GM12878 (cell line): ENCODE data around the gene FAM237B. TPM values are rescaled to one million over a fixed set of nuclear protein-coding genes. Genes with fewer than 3 reads are reported as not detected.
A peak's percentile ranks its signal among the peaks of the same experiment; 100 is the strongest.

Experiments
- ATAC-seq: fragments of 200-7000 bp; cut with Tn5 transposase; 3 replicates; pipeline ENCODE4 v1.9.1; 2020; ENCODE audit warnings: mild to moderate bottlenecking, moderate library complexity
- BruUV-seq: library from RNA; stranded (reverse); fragments of 400-500 nt; replicated peaks from 2 replicates; lab custom pipeline; 2021; lab: Mats Ljungman, UMichigan
- CTCF ChIA-PET: fragments of 300-600 bp; sonication (Branson Sonifier 250); formaldehyde crosslinking; extraction: SDS; loops from one replicate; lab custom pipeline; 2021; ENCODE audit warnings: inconsistent platforms; lab: Yijun Ruan, JAX
- POLR2A ChIA-PET: fragments of 350-600 bp; formaldehyde crosslinking; extraction: SDS; loops from one replicate; lab custom pipeline; 2021; ENCODE audit warnings: inconsistent platforms; lab: Charles Lee
- RAD21 ChIA-PET: fragments of 300-600 bp; sonication (Branson Sonifier 250); formaldehyde crosslinking; loops from one replicate; lab custom pipeline; 2023; ENCODE audit warnings: antibody characterized with exemption; ENCODE audit not compliant: unreplicated experiment; lab: Charles Lee
- SMC1A ChIA-PET: fragments of 300-600 bp; sonication (Branson Sonifier 250); formaldehyde crosslinking; loops from one replicate; lab custom pipeline; 2023; ENCODE audit not compliant: unreplicated experiment, uncharacterized antibody; lab: Charles Lee
- DNase-seq: peaks from one replicate; pipeline ENCODE4 v3.0.0-alpha.2; 2011; ENCODE audit warnings: low read depth, low spot score
- FAIRE-seq: peaks from 3 replicates; lab custom pipeline; 2011; peaks lifted over from hg19 to GRCh38; lab: Jason Lieb, UNC
- H2AFZ ChIP-seq: 2 replicates; pipeline ENCODE4 v1.6.0; 2011; ENCODE audit warnings: low read depth, low read length, control low read depth; ENCODE audit not compliant: control insufficient read depth
- H3K27ac ChIP-seq: 2 replicates; pipeline ENCODE4 v1.5.1; 2011; ENCODE audit warnings: control low read depth; ENCODE audit not compliant: control insufficient read depth, insufficient read depth
- H3K27me3 ChIP-seq, 2 experiments: replicated peaks in 1 of 2; 2 replicates each; pipeline versions ENCODE4 v1.6.0 to v1.6.1; 2011; ENCODE audit warnings: low read length in 1 of 2; ENCODE audit not compliant: control insufficient read depth in 2 of 2, insufficient read depth in 2 of 2
- H3K36me3 ChIP-seq, 2 experiments: 2 replicates each; pipeline ENCODE4 v1.5.1; 2011; ENCODE audit warnings: low read length in 1 of 2; ENCODE audit not compliant: control insufficient read depth in 2 of 2, insufficient read depth in 2 of 2
- H3K4me1 ChIP-seq: 2 replicates; pipeline ENCODE4 v1.6.1; 2011; ENCODE audit warnings: mild to moderate bottlenecking, low read length, moderate library complexity, mixed read lengths; ENCODE audit not compliant: control insufficient read depth, insufficient read depth
- H3K4me2 ChIP-seq: 2 replicates; pipeline ENCODE4 v1.6.0; 2011; ENCODE audit warnings: control low read depth; ENCODE audit not compliant: control insufficient read depth, insufficient read depth
- H3K4me3 ChIP-seq: fragments of 200-600 bp; sonication (generic); 2 replicates; pipeline ENCODE4 v1.5.1; 2016
- H3K79me2 ChIP-seq: 2 replicates; pipeline ENCODE4 v1.6.0; 2011; ENCODE audit warnings: low read length; ENCODE audit not compliant: control insufficient read depth, insufficient read depth
- H3K9ac ChIP-seq: 2 replicates; pipeline ENCODE4 v1.8.0; 2011; ENCODE audit warnings: low read length, control low read depth, mixed read lengths; ENCODE audit not compliant: control insufficient read depth, insufficient read depth
- H3K9me3 ChIP-seq: replicated peaks from 3 replicates; pipeline ENCODE4 v1.5.1; 2011; ENCODE audit warnings: mild to moderate bottlenecking, low read length; ENCODE audit not compliant: control insufficient read depth, insufficient read depth
- H4K20me1 ChIP-seq: 2 replicates; pipeline ENCODE4 v1.6.0; 2011; ENCODE audit not compliant: control insufficient read depth, insufficient read depth
- CTCF ChIP-seq, 3 experiments: IDR thresholded peaks in 2 of 3; conservative IDR thresholded peaks in 1 of 3; 2 replicates each; pipeline ENCODE4 v1.5.1; 2011; ENCODE audit warnings: low read depth in 3 of 3, low read length in 3 of 3, mild to moderate bottlenecking in 3 of 3, control low read depth in 2 of 3, moderate library complexity in 2 of 3, inconsistent platforms in 1 of 3, mixed read lengths in 1 of 3; ENCODE audit not compliant: control insufficient read depth in 2 of 3, insufficient read depth in 1 of 3; ENCODE audit errors: extremely low read depth in 1 of 3
- MEF2B ChIP-seq: fragments of 450-650 bp; IDR thresholded peaks from 2 replicates; pipeline ENCODE4 v1.6.1; 2018; ENCODE audit warnings: mild to moderate bottlenecking, moderate library complexity; ENCODE audit not compliant: partially characterized antibody, poor library complexity, severe bottlenecking
- RAD21 ChIP-seq: IDR thresholded peaks from 2 replicates; pipeline ENCODE4 v1.6.1; 2011; ENCODE audit warnings: mild to moderate bottlenecking, low read depth, low read length, moderate library complexity; ENCODE audit not compliant: insufficient read depth
- RFX5 ChIP-seq: IDR thresholded peaks from 2 replicates; pipeline ENCODE4 v1.6.1; 2011; ENCODE audit warnings: low read depth, low read length, improper control_type of control experiment
- RUNX3 ChIP-seq: IDR thresholded peaks from 2 replicates; pipeline ENCODE4 v1.6.1; 2012; ENCODE audit warnings: low read length, inconsistent platforms
- SMC3 ChIP-seq: IDR thresholded peaks from 2 replicates; pipeline ENCODE4 v1.6.1; 2011; ENCODE audit warnings: low read length, improper control_type of control experiment, borderline replicate concordance
- TCF3 ChIP-seq: IDR thresholded peaks from 2 replicates; pipeline ENCODE4 v1.6.1; 2012; ENCODE audit warnings: low read depth, mild to moderate bottlenecking, low read length, borderline replicate concordance; ENCODE audit not compliant: insufficient read depth
- ZBTB33 ChIP-seq: fragments of 450-650 bp; IDR thresholded peaks from 2 replicates; pipeline ENCODE4 v1.6.1; 2017; ENCODE audit warnings: mild to moderate bottlenecking
- WGBS: methylation state at CpG from one replicate; pipeline ENCODE4 v1.1.6; 2016; ENCODE audit warnings: low lambda C conversion rate; ENCODE audit not compliant: insufficient replicate concordance, insufficient coverage; ENCODE audit errors: missing lambda C conversion rate; 5-methylcytosine and 5-hydroxymethylcytosine counted together
- in situ Hi-C: fragments of 300-500 bp; cut with MboI; formaldehyde crosslinking; loops from 9 replicates; pipeline ENCODE4 v1.14.3; 2018; ENCODE audit warnings: mixed read lengths
- intact Hi-C: fragments of 100-400 bp; cut with micrococcal nuclease; formaldehyde crosslinking; loops from one replicate; pipeline ENCODE4 v1.14.2; 2022; ENCODE audit not compliant: unreplicated experiment
- polyA plus RNA-seq, 11 experiments: library from polyadenylated mRNA; depleted of rRNA in 4 of 11; unstranded in 6 of 11; stranded (reverse) in 5 of 11; fragments of >200 nt; fragmentation: Nextera tagmentation in 4 of 11; fragmentation: Illumina TruSeq in 1 of 11; extraction: Ambion mirVana in 4 of 11; extraction: Trizol in 1 of 11; gene quantifications; 1 replicate in 1 of 11; 2 replicates in 10 of 11; pipeline versions ENCODE4 v1.2.1 to v1.2.3, GENCODE V29; 2011 to 2016; ENCODE audit warnings: inconsistent platforms in 2 of 11, missing spikeins in 2 of 11, low read depth in 1 of 11
- total RNA-seq, 4 experiments: library from RNA; depleted of rRNA in 3 of 4; stranded (reverse); fragments of >200 nt in 3 of 4; fragmentation: Illumina TruSeq in 1 of 4; extraction: Trizol in 1 of 4; gene quantifications; 2 replicates each; pipeline versions ENCODE4 v1.2.1 to v1.2.3, GENCODE V29; 2013 to 2021

FAM237B gene
- total and polyA plus RNA-seq, 10 of the 15 experiments (the other 5 are each of a cell fraction or from before 2014, with no cell fraction given), result not detected

- ATAC-seq (peak; percentile 73), FAIRE-seq (peak; percentile 44)
- WGBS, result 97% methylated on average over 2 of the region's 2 CpGs
Measured at GRCh38 chr7:90312745-90313144, 8.4 kb downstream of the FAM237B start.

More at GRCh38 chr7:90312745-90313144, 8.4 kb downstream of the FAM237B start:
- in situ Hi-C loops (no loop called here), intact Hi-C loops (loop anchor here (1.0 kb wide), 2 partner anchors 101 to 115 kb away; no protein-coding TSS in a partner anchor)
- no peaks in the 10 kb centered on the region for H3K36me3 ChIP-seq
- H3K4me3 ChIP-seq, result no peak overlapping the region
- no TSS peak for BruUV-seq
- H3K27ac ChIP-seq, result no peak overlapping the region
- RAD21 ChIA-PET, result interaction anchor here (0.7 to 2.7 kb wide), 8 partner anchors 25 to 159 kb away, joined by 3 to 37 read pairs (median 4); partner anchors contain the start of gene STEAP1
- no peaks in the 10 kb centered on the region for H4K20me1 ChIP-seq
- POLR2A ChIA-PET, result interaction anchor here (0.5 kb wide), 1 partner anchor 179 kb away, joined by 3 read pairs; no protein-coding TSS in a partner anchor
- no peaks in the 10 kb centered on the region for H3K4me1 ChIP-seq
- SMC1A ChIA-PET, result interaction anchor here (0.7 to 4.0 kb wide), 13 partner anchors 10 to 121 kb away, joined by 3 to 35 read pairs (median 5); partner anchors contain the start of gene FAM237B
- DNase-seq, result no peak
- no peak overlapping the region for H3K9ac ChIP-seq
- CTCF ChIA-PET, result interaction anchor here (0.7 to 7.0 kb wide), 27 partner anchors 9 to 164 kb away, joined by 3 to 121 read pairs (median 4); partner anchors contain the start of genes FAM237B, STEAP1 and STEAP2
- no peaks in the 10 kb centered on the region for H3K27me3 ChIP-seq
- no peak overlapping the region for H3K4me2 ChIP-seq
- no peak overlapping the region for H2AFZ ChIP-seq
- no peaks in the 10 kb centered on the region for H3K79me2 ChIP-seq
- H3K9me3 ChIP-seq, result no peaks in the 10 kb centered on the region
- TF ChIP-seq RFX5, result no peak
- TF ChIP-seq MEF2B, result no peak
- TF ChIP-seq CTCF (IDR thresholded peaks at IDR 0.05 in 2 of 3, conservative IDR thresholded peaks at IDR 0.05 in 1 of 3; ENCODE audit: control insufficient read depth in 2 of 3, extremely low read depth in 1 of 3, insufficient read depth in 1 of 3, low read depth in 3 of 3, low read length in 3 of 3), result peak; percentile 23 to 42 (median 32); a peak in 3 of 6 replicates
- TF ChIP-seq ZBTB33, result no peak
- TF ChIP-seq RUNX3, result no peak
- TF ChIP-seq SMC3, result peak; percentile 47; the same call in 1 of the 2 replicates
- TF ChIP-seq TCF3, result no peak
- TF ChIP-seq RAD21, result peak; percentile 42
